Esophagus muscularis mucosa (tissue), 4 donors: Measurements from ENCODE around the gene LOXL4.

Experiments
- EP300 ChIP-seq: sonication (generic); formaldehyde crosslinking; IDR thresholded peaks from one replicate; pipeline ENCODE4 v1.6.1; 2017; ENCODE audit warnings: antibody characterized with exemption
- POLR2A ChIP-seq: fragments of 450-650 bp; IDR thresholded peaks from one replicate; pipeline ENCODE4 v1.6.1; 2017; ENCODE audit warnings: antibody characterized with exemption, moderate library complexity, mild to moderate bottlenecking, low read depth
- POLR2AphosphoS5 ChIP-seq, 2 donors: sonication (generic); formaldehyde crosslinking; IDR thresholded peaks; one replicate each; pipeline ENCODE4 v1.6.1; 2017; ENCODE audit warnings: antibody characterized with exemption in 2 of 2
- TF ChIP-seq, protein P1 (sequence below), 3 experiments: fragments of 200-600 bp in 2 of 3; fragments of 450-650 bp in 1 of 3; sonication (generic) in 2 of 3; IDR thresholded peaks; one replicate each; pipeline ENCODE4 v1.5.1; 2017 to 2019; ENCODE audit warnings: antibody characterized with exemption in 3 of 3, mild to moderate bottlenecking in 2 of 3, moderate library complexity in 1 of 3

DNA sequence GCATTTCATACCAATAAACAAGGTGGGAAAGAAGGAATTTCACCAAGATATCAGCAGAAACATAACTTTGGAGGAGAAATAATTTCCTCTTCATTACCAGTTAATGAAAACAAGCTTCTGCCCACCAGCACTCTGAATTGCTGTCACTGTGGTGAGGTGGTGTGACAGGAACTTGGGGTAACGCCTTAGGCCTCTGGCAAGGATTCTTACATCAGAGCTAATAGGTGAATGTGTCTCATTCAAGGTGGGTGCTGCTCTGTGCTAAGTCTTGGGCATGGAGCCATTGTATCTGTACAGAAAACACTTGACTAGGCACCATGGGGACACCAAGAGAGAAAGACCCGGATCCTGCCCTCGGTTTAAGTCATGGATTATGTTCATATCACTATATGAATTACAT, 8.3 kb upstream of the LOXL4 start:
- TF ChIP-seq, protein P1, sequence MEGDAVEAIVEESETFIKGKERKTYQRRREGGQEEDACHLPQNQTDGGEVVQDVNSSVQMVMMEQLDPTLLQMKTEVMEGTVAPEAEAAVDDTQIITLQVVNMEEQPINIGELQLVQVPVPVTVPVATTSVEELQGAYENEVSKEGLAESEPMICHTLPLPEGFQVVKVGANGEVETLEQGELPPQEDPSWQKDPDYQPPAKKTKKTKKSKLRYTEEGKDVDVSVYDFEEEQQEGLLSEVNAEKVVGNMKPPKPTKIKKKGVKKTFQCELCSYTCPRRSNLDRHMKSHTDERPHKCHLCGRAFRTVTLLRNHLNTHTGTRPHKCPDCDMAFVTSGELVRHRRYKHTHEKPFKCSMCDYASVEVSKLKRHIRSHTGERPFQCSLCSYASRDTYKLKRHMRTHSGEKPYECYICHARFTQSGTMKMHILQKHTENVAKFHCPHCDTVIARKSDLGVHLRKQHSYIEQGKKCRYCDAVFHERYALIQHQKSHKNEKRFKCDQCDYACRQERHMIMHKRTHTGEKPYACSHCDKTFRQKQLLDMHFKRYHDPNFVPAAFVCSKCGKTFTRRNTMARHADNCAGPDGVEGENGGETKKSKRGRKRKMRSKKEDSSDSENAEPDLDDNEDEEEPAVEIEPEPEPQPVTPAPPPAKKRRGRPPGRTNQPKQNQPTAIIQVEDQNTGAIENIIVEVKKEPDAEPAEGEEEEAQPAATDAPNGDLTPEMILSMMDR (IDR thresholded peaks at IDR 0.05): no peak
- TF ChIP-seq EP300: no peak
- TF ChIP-seq POLR2A: no peak
- TF ChIP-seq POLR2AphosphoS5 (IDR thresholded peaks at IDR 0.05): no peak
